Rectal smooth muscle tissue (tissue), 1 donor: Measurements from ENCODE around the gene DERL3.

Experiments used
- H3K27ac ChIP-seq: one replicate; pipeline ENCODE4 v1.7.0; 2013; ENCODE audit warnings: low read depth, low read length, inconsistent platforms
- H3K27me3 ChIP-seq: one replicate; pipeline ENCODE4 v1.7.0; 2013; ENCODE audit warnings: low read length; ENCODE audit not compliant: control insufficient read depth, insufficient read depth
- H3K36me3 ChIP-seq: one replicate; pipeline ENCODE4 v1.7.0; 2013; ENCODE audit warnings: low read length; ENCODE audit not compliant: control insufficient read depth, insufficient read depth
- H3K4me1 ChIP-seq: one replicate; pipeline ENCODE4 v1.7.0; 2013; ENCODE audit warnings: low read length; ENCODE audit not compliant: control insufficient read depth, insufficient read depth
- H3K4me3 ChIP-seq: one replicate; pipeline ENCODE4 v1.7.0; 2013; ENCODE audit warnings: low read length
- H3K9ac ChIP-seq: one replicate; pipeline ENCODE4 v1.7.0; 2013; ENCODE audit warnings: low read length

Gene DERL3

DNA sequence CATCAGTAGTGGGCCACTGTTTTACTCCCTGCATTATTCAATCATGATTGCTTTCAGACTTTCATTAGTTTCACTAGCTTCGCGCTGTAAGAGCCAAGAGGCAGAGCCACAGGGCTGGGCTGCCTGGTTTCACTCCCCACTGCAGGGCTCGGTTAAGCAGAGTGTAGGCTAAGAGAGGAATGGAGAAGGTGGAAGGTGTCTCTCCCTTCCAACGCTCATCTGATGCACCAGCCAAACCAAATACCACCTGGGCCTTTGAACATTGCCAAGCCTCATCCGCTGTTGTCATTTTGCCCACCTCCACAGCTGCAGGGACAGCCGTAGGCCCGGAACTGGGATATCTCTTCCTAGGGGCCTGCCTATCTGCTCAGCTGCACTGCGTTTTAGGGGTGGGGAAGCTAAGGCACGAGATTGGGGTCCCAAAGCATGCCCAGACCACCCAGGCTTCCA is 52.5 kb downstream of the DERL3 start:
- Histone ChIP-seq H3K9ac (peak overlapping the region; percentile 34), H3K27me3 (no peaks in the 10 kb centered on the region), H3K4me1 (peaks cover 21% of the 10 kb centered on the region), H3K36me3 (no peaks in the 10 kb centered on the region), H3K4me3 (peak overlapping the region; percentile 61), H3K27ac (peak overlapping the region; percentile 97)
